ENCODE results near the gene LRRC27. TPM values are rescaled to one million over a fixed set of nuclear protein-coding genes. Genes with fewer than 3 reads are reported as not detected.

LRRC27 gene
- total RNA-seq, 1 donor from 2014 or later, result 14.2 TPM

- TF ChIP-seq, protein P1, sequence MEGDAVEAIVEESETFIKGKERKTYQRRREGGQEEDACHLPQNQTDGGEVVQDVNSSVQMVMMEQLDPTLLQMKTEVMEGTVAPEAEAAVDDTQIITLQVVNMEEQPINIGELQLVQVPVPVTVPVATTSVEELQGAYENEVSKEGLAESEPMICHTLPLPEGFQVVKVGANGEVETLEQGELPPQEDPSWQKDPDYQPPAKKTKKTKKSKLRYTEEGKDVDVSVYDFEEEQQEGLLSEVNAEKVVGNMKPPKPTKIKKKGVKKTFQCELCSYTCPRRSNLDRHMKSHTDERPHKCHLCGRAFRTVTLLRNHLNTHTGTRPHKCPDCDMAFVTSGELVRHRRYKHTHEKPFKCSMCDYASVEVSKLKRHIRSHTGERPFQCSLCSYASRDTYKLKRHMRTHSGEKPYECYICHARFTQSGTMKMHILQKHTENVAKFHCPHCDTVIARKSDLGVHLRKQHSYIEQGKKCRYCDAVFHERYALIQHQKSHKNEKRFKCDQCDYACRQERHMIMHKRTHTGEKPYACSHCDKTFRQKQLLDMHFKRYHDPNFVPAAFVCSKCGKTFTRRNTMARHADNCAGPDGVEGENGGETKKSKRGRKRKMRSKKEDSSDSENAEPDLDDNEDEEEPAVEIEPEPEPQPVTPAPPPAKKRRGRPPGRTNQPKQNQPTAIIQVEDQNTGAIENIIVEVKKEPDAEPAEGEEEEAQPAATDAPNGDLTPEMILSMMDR (conservative IDR thresholded peaks at IDR 0.05), result no peak
- Mint-ChIP-seq H3K4me1 (ENCODE audit: unreplicated experiment) (peaks cover 47% of the 10 kb centered on the region), H3K27ac (peak overlapping the region; percentile 84), H3K9me3 (no peaks in the 10 kb centered on the region), H3K27me3 (no peaks in the 10 kb centered on the region), H3K4me3 (peak overlapping the region; percentile 74), H3K36me3 (peaks cover 8% of the 10 kb centered on the region)
- no peak for DNase-seq (ENCODE audit: extremely low spot score, unreplicated experiment)
Observed at GRCh38 chr10:132413226-132414205, 81.5 kb downstream of the LRRC27 start.

DNA sequence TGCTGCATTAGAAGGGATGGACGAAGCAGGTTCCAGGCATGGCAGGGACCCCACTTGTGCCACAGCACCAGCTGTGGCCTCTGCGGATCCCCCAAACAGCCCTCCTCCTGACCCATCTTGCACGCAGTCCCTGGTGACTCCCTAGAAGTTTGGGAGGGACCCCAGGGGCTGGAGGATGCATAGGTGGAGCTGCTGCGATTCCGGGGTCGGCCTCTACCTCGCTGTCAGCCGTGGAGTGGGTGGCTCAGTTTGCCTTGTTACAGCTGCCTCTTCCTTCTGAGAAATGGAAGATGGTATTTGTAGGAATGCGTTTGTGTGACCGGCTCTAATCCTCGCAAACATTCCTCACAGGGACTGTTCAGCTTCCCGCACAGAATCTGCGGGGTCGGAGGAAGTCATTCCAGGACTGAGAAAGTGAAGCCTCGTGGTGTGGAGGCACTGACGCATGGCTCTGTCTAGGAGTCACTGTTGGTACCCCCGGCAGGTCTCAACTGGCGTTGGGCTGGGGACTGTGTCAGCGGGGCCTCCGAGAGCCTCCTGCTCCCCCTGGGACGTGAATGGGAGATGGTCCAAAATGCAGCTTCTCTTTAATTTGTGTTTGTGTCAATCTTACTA, 82.5 kb downstream of the LRRC27 start:
- Mint-ChIP-seq H3K4me1 (ENCODE audit: unreplicated experiment) (peaks cover 52% of the 10 kb centered on the region), H3K27ac (peak overlapping the region; percentile 84), H3K36me3 (peaks cover 8% of the 10 kb centered on the region), H3K27me3 (no peaks in the 10 kb centered on the region), H3K4me3 (peak overlapping the region; percentile 74), H3K9me3 (no peaks in the 10 kb centered on the region)
- TF ChIP-seq, protein P1 (conservative IDR thresholded peaks at IDR 0.05), result no peak
- no peak for DNase-seq (ENCODE audit: extremely low spot score, unreplicated experiment)

DNA sequence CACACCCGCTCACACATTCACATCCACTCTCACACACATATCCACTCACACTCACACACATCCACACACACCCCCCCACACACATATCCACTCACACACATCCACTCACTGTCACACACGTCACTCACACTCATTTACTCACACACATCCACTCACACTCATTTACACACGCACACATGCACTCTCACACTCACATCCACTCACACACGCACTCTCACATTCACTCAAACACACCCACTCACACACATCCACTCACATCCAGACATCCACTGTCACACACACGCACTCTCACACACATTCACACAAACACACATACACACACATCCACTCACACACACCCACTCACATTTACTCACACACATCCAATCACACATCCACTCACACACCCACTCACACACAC, 83.3 kb downstream of the LRRC27 start:
- H3K36me3 Mint-ChIP-seq, result peaks cover 8% of the 10 kb centered on the region
- TF ChIP-seq, protein P1 (conservative IDR thresholded peaks at IDR 0.05), result no peak
- peak overlapping the region; percentile 84 for H3K27ac Mint-ChIP-seq
- DNase-seq (ENCODE audit: extremely low spot score, unreplicated experiment), result no peak
- H3K9me3 Mint-ChIP-seq, result no peaks in the 10 kb centered on the region
- H3K4me3 Mint-ChIP-seq, result peak overlapping the region; percentile 65
- H3K4me1 Mint-ChIP-seq (ENCODE audit: unreplicated experiment), result peaks cover 45% of the 10 kb centered on the region
- no peaks in the 10 kb centered on the region for H3K27me3 Mint-ChIP-seq

DNA sequence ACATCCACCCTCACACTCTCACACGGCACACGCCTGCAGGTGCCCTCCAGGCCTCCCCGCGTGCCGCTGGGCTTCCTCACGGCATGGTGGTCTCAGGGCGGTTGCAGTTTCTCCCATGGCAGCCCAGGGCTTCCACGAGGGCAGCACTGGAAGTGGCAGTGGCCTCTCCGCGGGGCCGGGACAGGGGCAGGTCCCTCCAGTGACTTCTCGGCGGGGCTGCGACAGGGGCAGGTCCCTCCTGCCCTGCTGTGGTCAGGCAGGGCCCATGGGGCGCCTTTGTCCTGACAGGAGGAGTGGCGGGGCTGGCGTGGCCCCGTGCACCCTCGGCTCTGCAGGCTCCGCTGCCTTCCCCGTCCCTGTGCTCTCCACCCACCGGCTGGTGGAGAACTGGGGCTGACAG, 84.0 kb downstream of the LRRC27 start:
- TF ChIP-seq, protein P1 (conservative IDR thresholded peaks at IDR 0.05), result no peak
- peaks cover 45% of the 10 kb centered on the region for H3K4me1 Mint-ChIP-seq (ENCODE audit: unreplicated experiment)
- H3K27ac Mint-ChIP-seq, result peak overlapping the region; percentile 84
- no peaks in the 10 kb centered on the region for H3K9me3 Mint-ChIP-seq
- no peaks in the 10 kb centered on the region for H3K27me3 Mint-ChIP-seq
- H3K4me3 Mint-ChIP-seq, result peak overlapping the region; percentile 65
- peaks cover 8% of the 10 kb centered on the region for H3K36me3 Mint-ChIP-seq
- no peak for DNase-seq (ENCODE audit: extremely low spot score, unreplicated experiment)

- Mint-ChIP-seq H3K9me3 (no peaks in the 10 kb centered on the region), H3K27ac (peak overlapping the region; percentile 75), H3K4me1 (ENCODE audit: unreplicated experiment) (peaks cover 39% of the 10 kb centered on the region), H3K27me3 (no peaks in the 10 kb centered on the region), H3K4me3 (no peak overlapping the region), H3K36me3 (peaks cover 8% of the 10 kb centered on the region)
- DNase-seq (ENCODE audit: extremely low spot score, unreplicated experiment), result no peak
- TF ChIP-seq, protein P1 (conservative IDR thresholded peaks at IDR 0.05), result no peak
Observed at GRCh38 chr10:132416566-132417256, 84.7 kb downstream of the LRRC27 start.
